HCT116 (cell line): ENCODE data around the gene CYP2U1.

Source experiments
- CTCF ChIP-seq, 3 experiments: fragments of 200-600 bp in 1 of 3; sonication (generic) in 1 of 3; IDR thresholded peaks in 2 of 3; conservative IDR thresholded peaks in 1 of 3; 2 replicates each; pipeline ENCODE4 v1.5.1; 2012 to 2017; ENCODE audit warnings: low read depth in 2 of 3, low read length in 2 of 3, antibody characterized with exemption in 1 of 3, borderline replicate concordance in 1 of 3, control low read depth in 1 of 3, mild to moderate bottlenecking in 1 of 3, mixed read lengths in 1 of 3, mixed run types in 1 of 3, moderate library complexity in 1 of 3; ENCODE audit not compliant: insufficient read depth in 1 of 3
- EZH2 ChIP-seq: fragments of 200-600 bp; sonication (generic); IDR thresholded peaks from 2 replicates; pipeline ENCODE4 v1.6.1; 2017; ENCODE audit warnings: antibody characterized with exemption, mixed run types
- POLR2A ChIP-seq: IDR thresholded peaks from 2 replicates; pipeline ENCODE4 v1.7.0; 2011; ENCODE audit warnings: borderline replicate concordance; ENCODE audit not compliant: insufficient read depth, insufficient read length; ENCODE audit errors: extremely low read depth
- POLR2AphosphoS5 ChIP-seq: IDR thresholded peaks from 2 replicates; pipeline ENCODE4 v1.6.1; 2011; ENCODE audit warnings: mild to moderate bottlenecking, low read depth, low read length, moderate library complexity
- SRF ChIP-seq: IDR thresholded peaks from 2 replicates; pipeline ENCODE4 v1.6.1; 2012; ENCODE audit warnings: low read depth
- YY1 ChIP-seq: IDR thresholded peaks from 2 replicates; pipeline ENCODE4 v1.6.1; 2011; ENCODE audit warnings: low read length, low read depth, moderate library complexity, mild to moderate bottlenecking; ENCODE audit not compliant: insufficient replicate concordance; ENCODE audit errors: extremely low read depth
- ZBTB33 ChIP-seq: IDR thresholded peaks from 2 replicates; pipeline ENCODE4 v1.6.1; 2011; ENCODE audit warnings: mild to moderate bottlenecking, low read length, moderate library complexity; ENCODE audit not compliant: insufficient replicate concordance; ENCODE audit errors: extremely low read depth
- ZNF274 ChIP-seq: fragments of 200-500 bp; sonication (Bioruptor generic); IDR thresholded peaks from 2 replicates; pipeline ENCODE4 v1.6.1; 2014; ENCODE audit warnings: mild to moderate bottlenecking, low read depth, low read length, inconsistent platforms

- TF ChIP-seq CTCF (IDR thresholded peaks at IDR 0.05 in 2 of 3, conservative IDR thresholded peaks at IDR 0.05 in 1 of 3; ENCODE audit: borderline replicate concordance in 1 of 3, insufficient read depth in 1 of 3, low read depth in 2 of 3, low read length in 2 of 3) (no peak), SRF (no peak), POLR2A (no peak), EZH2 (no peak), YY1 (no peak), POLR2AphosphoS5 (no peak), ZNF274 (no peak), ZBTB33 (no peak)
Measured at GRCh38 chr4:107945809-107946208, 14.5 kb downstream of the CYP2U1 start.
